Stimulated activated CD8-positive, alpha-beta memory T cell treated with anti-CD3 and anti-CD28 coated beads, Interleukin-15, amount 100 ng/mL, for 24 hours (primary cell): ENCODE results near the gene MOBP.
"Not testable (repeated sequence)": the region's sequence is repeated elsewhere in the genome, so short reads cannot be mapped to it uniquely, and the experiment has no call there.

Experiments used
- DNase-seq: peaks from one replicate; pipeline ENCODE4 v3.0.0-alpha.2; 2020; ENCODE audit warnings: low read depth

The MOBP gene

GRCh38 chr3:39467394-39468107 is at the start of gene MOBP:
Gene MOBP (plus strand): TSS chr3:39467680. CDS start chr3:39502070, 34,390 bp downstream.
- DNase-seq: no peak

GRCh38 chr3:39418556-39419225 is 48.8 kb upstream of the MOBP start:
- not testable (repeated sequence) for DNase-seq

GRCh38 chr3:39419742-39420315 is 47.7 kb upstream of the MOBP start:
- no peak for DNase-seq

- no peak for DNase-seq
Measured at GRCh38 chr3:39420543-39420942, 46.9 kb upstream of the MOBP start.

- DNase-seq: no peak
Measured at GRCh38 chr3:39423436-39423970, 44.0 kb upstream of the MOBP start.

- no peak for DNase-seq
Measured at GRCh38 chr3:39426312-39426711, 41.2 kb upstream of the MOBP start.

- DNase-seq: no peak
Measured at GRCh38 chr3:39427506-39427905, 40.0 kb upstream of the MOBP start.

- DNase-seq: no peak
Measured at GRCh38 chr3:39428745-39429201, 38.7 kb upstream of the MOBP start.

- DNase-seq: no peak
Measured at GRCh38 chr3:39429466-39429865, 38.0 kb upstream of the MOBP start.

- DNase-seq: no peak
Measured at GRCh38 chr3:39432342-39432741, 35.1 kb upstream of the MOBP start.

- DNase-seq: no peak
Measured at GRCh38 chr3:39433642-39434041, 33.8 kb upstream of the MOBP start.

- DNase-seq: no peak
Measured at GRCh38 chr3:39434574-39434973, 32.9 kb upstream of the MOBP start.

GRCh38 chr3:39435006-39435748 is 32.3 kb upstream of the MOBP start:
- no peak for DNase-seq

- no peak for DNase-seq
Measured at GRCh38 chr3:39438880-39439279, 28.6 kb upstream of the MOBP start.

- DNase-seq: no peak
Measured at GRCh38 chr3:39440316-39440715, 27.2 kb upstream of the MOBP start.

GRCh38 chr3:39443530-39443929 is 23.9 kb upstream of the MOBP start:
- DNase-seq: no peak

GRCh38 chr3:39445927-39446326 is 21.6 kb upstream of the MOBP start:
- DNase-seq: no peak

- DNase-seq: no peak
Measured at GRCh38 chr3:39446444-39446843, 21.0 kb upstream of the MOBP start.

- no peak for DNase-seq
Measured at GRCh38 chr3:39447637-39448483, 19.6 kb upstream of the MOBP start.

GRCh38 chr3:39448506-39449233 is 18.8 kb upstream of the MOBP start:
- DNase-seq: no peak

- DNase-seq: no peak
Measured at GRCh38 chr3:39449796-39450195, 17.7 kb upstream of the MOBP start.
